Measurements from ENCODE around the gene GCK. TPM values are rescaled to one million over a fixed set of nuclear protein-coding genes. Genes with fewer than 3 reads are reported as not detected.

GCK gene
- total and polyA plus RNA-seq, 2 donors (not counting 3 experiments of a cell fraction or from before 2014, with no cell fraction given): 0.17 to 0.51 TPM

- no peaks in the 10 kb centered on the region for H3K27me3 ChIP-seq (ENCODE audit: control insufficient read depth in 2 of 2, insufficient read depth in 2 of 2, low read length in 2 of 2)
- no peaks in the 10 kb centered on the region for H3K36me3 ChIP-seq (ENCODE audit: control insufficient read depth in 2 of 2, extremely low read depth in 1 of 2, insufficient read depth in 2 of 2, low read length in 2 of 2)
- no peak for DNase-seq (ENCODE audit: low read depth, low spot score)
- FAIRE-seq: no peak
- TF ChIP-seq JUN (IDR thresholded peaks at IDR 0.05; ENCODE audit: borderline replicate concordance, insufficient read depth, insufficient read length, low read depth): no peak
- TF ChIP-seq MYC (IDR thresholded peaks at IDR 0.05; ENCODE audit: low read depth, low read length): no peak
- no peak for TF ChIP-seq EZH2 (IDR thresholded peaks at IDR 0.05; ENCODE audit: borderline replicate concordance, low read depth, low read length, severe bottlenecking)
- TF ChIP-seq FOS (IDR thresholded peaks at IDR 0.05; ENCODE audit: borderline replicate concordance, insufficient read depth, low read length): no peak
- TF ChIP-seq POLR2AphosphoS5 (IDR thresholded peaks at IDR 0.05; ENCODE audit: insufficient read depth, low read depth, low read length): no peak
- TF ChIP-seq CTCF (IDR thresholded peaks at IDR 0.05; ENCODE audit: extremely low read depth in 1 of 2, insufficient read depth in 1 of 2, low read depth in 1 of 2, low read length in 2 of 2): no peak
- no peak for TF ChIP-seq MAX (IDR thresholded peaks at IDR 0.05; ENCODE audit: insufficient read depth, insufficient read length)
- no peak for TF ChIP-seq GATA2 (IDR thresholded peaks at IDR 0.05; ENCODE audit: insufficient read depth, insufficient read length, low read depth, low read length)
- no peak for TF ChIP-seq POLR2A (IDR thresholded peaks at IDR 0.05; ENCODE audit: low read depth, low read length)
- intact Hi-C loops (cut with micrococcal nuclease) (no loop called here), dilution Hi-C loops (cut with MboI; ENCODE audit: extremely low pct_ligation_motif_present, low sequenced_read_pairs) (no loop called here)
- no peak overlapping the region for H3K4me2 ChIP-seq (ENCODE audit: insufficient read depth, low read length)
- H3K4me3 ChIP-seq (replicated peaks in 1 of 3; ENCODE audit: insufficient read depth in 1 of 3, low read depth in 1 of 3, low read length in 3 of 3): no peak overlapping the region
- no peak overlapping the region for H3K9ac ChIP-seq (replicated peaks; ENCODE audit: extremely low read depth, insufficient read depth, low read length)
- no peak overlapping the region for H2AFZ ChIP-seq (ENCODE audit: low read depth, low read length)
- no peaks in the 10 kb centered on the region for H4K20me1 ChIP-seq (replicated peaks; ENCODE audit: control insufficient read depth, extremely low read depth, insufficient read depth, low read length)
- no peaks in the 10 kb centered on the region for H3K9me1 ChIP-seq (replicated peaks; ENCODE audit: control insufficient read depth, extremely low read depth, insufficient read depth, low read length)
- H3K9me3 ChIP-seq (replicated peaks; ENCODE audit: control insufficient read depth, insufficient read depth, low read length): no peaks in the 10 kb centered on the region
- ChIA-PET CTCF (interaction anchor here (1.9 kb wide), 1 partner anchor 70 kb away, joined by 5 read pairs; no protein-coding TSS in a partner anchor), POLR2A (no interaction called here)
- H3K79me2 ChIP-seq (ENCODE audit: control insufficient read depth, insufficient read depth, low read length): no peaks in the 10 kb centered on the region
- H3K27ac ChIP-seq (ENCODE audit: insufficient read depth, low read depth, low read length): no peak overlapping the region
- BruUV-seq (replicated peaks): no TSS peak
- no peaks in the 10 kb centered on the region for H3K4me1 ChIP-seq (ENCODE audit: control insufficient read depth, extremely low read depth, insufficient read depth, low read length)
These were observed 48.5 kb upstream of the GCK start for GRCh38 chr7:44237696-44238095.
